Ovary (tissue), 10 donors: Measurements from ENCODE around the gene KCNJ4. TPM values are rescaled to one million over a fixed set of nuclear protein-coding genes. Genes with fewer than 3 reads are reported as not detected.

Source experiments
- DNase-seq, 5 donors: peaks; one replicate each; pipeline ENCODE4 v3.0.0-alpha.2; 2019 to 2020
- H3K27ac ChIP-seq, 2 donors: fragments of 200-600 bp; one replicate each; pipeline versions ENCODE4 v1.5.1 to v1.8.0; 2019 to 2022
- H3K27me3 ChIP-seq: fragments of 200-600 bp; one replicate; pipeline ENCODE4 v1.8.0; 2022
- H3K36me3 ChIP-seq: fragments of 200-600 bp; sonication (generic); one replicate; pipeline ENCODE4 v1.5.1; 2019
- H3K4me1 ChIP-seq: one replicate; pipeline ENCODE4 v1.8.1; 2013; ENCODE audit warnings: mild to moderate bottlenecking, moderate library complexity; ENCODE audit not compliant: insufficient read depth
- H3K4me3 ChIP-seq: fragments of 200-600 bp; sonication (generic); one replicate; pipeline ENCODE4 v1.5.1; 2017
- H3K9me3 ChIP-seq, 2 donors: fragments of 200-600 bp in 1 of 2; sonication (generic) in 1 of 2; one replicate each; pipeline versions ENCODE4 v1.5.1 to v1.8.1; 2013 to 2019; ENCODE audit warnings: mild to moderate bottlenecking in 1 of 2, moderate library complexity in 1 of 2
- EP300 ChIP-seq: sonication (generic); formaldehyde crosslinking; IDR thresholded peaks from one replicate; pipeline ENCODE4 v1.6.1; 2017; ENCODE audit warnings: antibody characterized with exemption
- POLR2A ChIP-seq: fragments of 450-650 bp; IDR thresholded peaks from one replicate; pipeline ENCODE4 v1.6.1; 2017; ENCODE audit warnings: antibody characterized with exemption, mild to moderate bottlenecking, moderate library complexity
- WGBS, 3 donors: extraction: QIAGEN DNeasy Blood & Tissue Kit in 1 of 3; methylation state at CpG; one replicate each; pipeline versions ENCODE4 v1.1.5 to v1.1.7; 2013 to 2017; 5-methylcytosine and 5-hydroxymethylcytosine counted together
- intact Hi-C, 4 donors: fragments of 100-400 bp; cut with DNase I; formaldehyde crosslinking; loops; one replicate each; pipeline versions ENCODE4 v1.11.0 to v1.15.1; 2022 to 2023
- long read RNA-seq, 3 donors: library from polyadenylated mRNA in 2 of 3; unstranded in 2 of 3; transcript quantifications; one replicate each; pipeline ENCODE4 v2.0.0 and lab custom pipeline, GENCODE V29; 2021 to 2026
- polyA plus RNA-seq, 2 donors: library from polyadenylated mRNA; stranded (reverse); fragments of 200-250 nt in 1 of 2; fragments of 350-450 nt in 1 of 2; fragmentation: Illumina TruSeq in 1 of 2; extraction: RNeasy Lipid Tissue Mini Kit (QIAGEN cat#74804) in 1 of 2; gene quantifications; one replicate each; pipeline ENCODE4 v1.2.3, GENCODE V29; 2013 to 2014
- total RNA-seq, 7 donors: library from RNA; depleted of rRNA in 2 of 7; stranded (reverse); fragments of >200 nt in 2 of 7; fragmentation: NEBNext Ultra II Directional in 3 of 7; extraction: Animal tissue kit (Norgen Biotek cat#: 25700) in 3 of 7; gene quantifications; one replicate each; pipeline versions ENCODE4 v1.1.0 to v1.2.4, GENCODE V29; 2016 to 2023
- TF ChIP-seq, protein P1 (sequence below), 3 donors: fragments of 450-650 bp in 2 of 3; fragments of 200-600 bp in 1 of 3; IDR thresholded peaks; one replicate each; pipeline versions ENCODE4 v1.5.1 to v1.8.0; 2016 to 2022; ENCODE audit warnings: antibody characterized with exemption in 3 of 3, mild to moderate bottlenecking in 1 of 3
- donor health status: DM: no; HTN: no; CAD: no; lungs with moderate emphysema.
- donor health status: DM: no; HTN: no; CAD: no.
- donor health status: Bipolar disorder and iron deficiency.
- donor health status: DM: yes; HTN: yes; CAD: no.
- donor health status: DM: no; HTN: no; CAD: no.
- donor health status: DM: yes; HTN: yes; CAD: no.

The KCNJ4 gene
- total RNA-seq: under 1 TPM in 1 of 7 donors, not detected in 6; 0.62 TPM
- under 1 TPM in 1 of 2 donors, not detected in 1; 0.02 TPM for polyA plus RNA-seq
- long read RNA-seq, donor 1: 0 reads
- long read RNA-seq, donor 2: 0 reads
- long read RNA-seq, donor 3: 0 reads

DNA sequence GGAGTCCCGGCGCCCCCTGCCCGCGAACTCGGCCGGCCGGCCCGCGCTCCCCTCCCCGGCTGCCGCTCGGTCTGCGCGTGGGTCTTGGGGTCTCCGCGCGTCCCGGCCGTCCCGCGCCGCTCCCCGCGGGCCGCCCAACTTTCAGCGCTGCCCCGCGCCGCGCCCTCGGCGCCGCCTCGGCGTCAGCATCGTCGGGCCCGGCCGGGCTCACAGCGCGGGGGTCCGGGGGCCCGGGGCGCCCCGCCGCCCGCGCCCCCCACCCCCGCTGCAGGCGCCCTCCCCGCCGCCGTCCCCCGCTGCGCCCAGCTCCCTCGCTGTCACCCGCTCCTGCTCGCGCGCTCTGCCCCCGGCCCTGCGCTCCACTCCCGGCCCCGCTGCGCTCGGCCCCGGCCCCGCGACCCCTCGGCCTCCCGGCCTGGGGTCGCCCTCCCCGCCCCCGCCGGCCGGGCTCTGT is at the start of gene KCNJ4:
KCNJ4 (minus strand) TSS at position 124 of the 454 bp plus-strand sequence. CDS start 27,067 bp downstream, outside the sequence.
- Histone ChIP-seq H3K4me3 (peak within 1 kb of the TSS; percentile 25), H3K27me3 (no peaks in the 10 kb centered on the region), H3K36me3 (no peaks in the 10 kb centered on the region), H3K27ac (no peak within 1 kb of the TSS), H3K4me1 (peaks cover 2% of the 10 kb centered on the region), H3K9me3 (no peaks in the 10 kb centered on the region)
- no peak for DNase-seq
- no peak for TF ChIP-seq POLR2A
- TF ChIP-seq EP300: no peak
- TF ChIP-seq, protein P1, sequence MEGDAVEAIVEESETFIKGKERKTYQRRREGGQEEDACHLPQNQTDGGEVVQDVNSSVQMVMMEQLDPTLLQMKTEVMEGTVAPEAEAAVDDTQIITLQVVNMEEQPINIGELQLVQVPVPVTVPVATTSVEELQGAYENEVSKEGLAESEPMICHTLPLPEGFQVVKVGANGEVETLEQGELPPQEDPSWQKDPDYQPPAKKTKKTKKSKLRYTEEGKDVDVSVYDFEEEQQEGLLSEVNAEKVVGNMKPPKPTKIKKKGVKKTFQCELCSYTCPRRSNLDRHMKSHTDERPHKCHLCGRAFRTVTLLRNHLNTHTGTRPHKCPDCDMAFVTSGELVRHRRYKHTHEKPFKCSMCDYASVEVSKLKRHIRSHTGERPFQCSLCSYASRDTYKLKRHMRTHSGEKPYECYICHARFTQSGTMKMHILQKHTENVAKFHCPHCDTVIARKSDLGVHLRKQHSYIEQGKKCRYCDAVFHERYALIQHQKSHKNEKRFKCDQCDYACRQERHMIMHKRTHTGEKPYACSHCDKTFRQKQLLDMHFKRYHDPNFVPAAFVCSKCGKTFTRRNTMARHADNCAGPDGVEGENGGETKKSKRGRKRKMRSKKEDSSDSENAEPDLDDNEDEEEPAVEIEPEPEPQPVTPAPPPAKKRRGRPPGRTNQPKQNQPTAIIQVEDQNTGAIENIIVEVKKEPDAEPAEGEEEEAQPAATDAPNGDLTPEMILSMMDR (IDR thresholded peaks at IDR 0.05): no peak
- WGBS, 3 donors: 1 to 3% (median 1%) methylated on average over 7 to 71 of the region's 76 CpGs
- intact Hi-C loops: no loop called here

GRCh38 chr22:38503021-38503420 is 48.0 kb upstream of the KCNJ4 start:
- Histone ChIP-seq H3K27me3 (no peaks in the 10 kb centered on the region), H3K4me1 (peaks cover 3% of the 10 kb centered on the region), H3K27ac (no peak overlapping the region), H3K9me3 (no peaks in the 10 kb centered on the region), H3K4me3 (peak overlapping the region; percentile 13), H3K36me3 (no peaks in the 10 kb centered on the region)
- TF ChIP-seq POLR2A (no peak), EP300 (no peak)
- TF ChIP-seq, protein P1 (IDR thresholded peaks at IDR 0.05): no peak
- 21 to 34% (median 26%) methylated on average over 4 of the region's 4 CpGs for WGBS, 3 donors
- DNase-seq: no peak
- intact Hi-C loops: loop anchor here in 1 of 4 donors (10.0 kb wide), 2 partner anchors 62 to 188 kb away; partner anchors contain the start of gene CSNK1E

DNA sequence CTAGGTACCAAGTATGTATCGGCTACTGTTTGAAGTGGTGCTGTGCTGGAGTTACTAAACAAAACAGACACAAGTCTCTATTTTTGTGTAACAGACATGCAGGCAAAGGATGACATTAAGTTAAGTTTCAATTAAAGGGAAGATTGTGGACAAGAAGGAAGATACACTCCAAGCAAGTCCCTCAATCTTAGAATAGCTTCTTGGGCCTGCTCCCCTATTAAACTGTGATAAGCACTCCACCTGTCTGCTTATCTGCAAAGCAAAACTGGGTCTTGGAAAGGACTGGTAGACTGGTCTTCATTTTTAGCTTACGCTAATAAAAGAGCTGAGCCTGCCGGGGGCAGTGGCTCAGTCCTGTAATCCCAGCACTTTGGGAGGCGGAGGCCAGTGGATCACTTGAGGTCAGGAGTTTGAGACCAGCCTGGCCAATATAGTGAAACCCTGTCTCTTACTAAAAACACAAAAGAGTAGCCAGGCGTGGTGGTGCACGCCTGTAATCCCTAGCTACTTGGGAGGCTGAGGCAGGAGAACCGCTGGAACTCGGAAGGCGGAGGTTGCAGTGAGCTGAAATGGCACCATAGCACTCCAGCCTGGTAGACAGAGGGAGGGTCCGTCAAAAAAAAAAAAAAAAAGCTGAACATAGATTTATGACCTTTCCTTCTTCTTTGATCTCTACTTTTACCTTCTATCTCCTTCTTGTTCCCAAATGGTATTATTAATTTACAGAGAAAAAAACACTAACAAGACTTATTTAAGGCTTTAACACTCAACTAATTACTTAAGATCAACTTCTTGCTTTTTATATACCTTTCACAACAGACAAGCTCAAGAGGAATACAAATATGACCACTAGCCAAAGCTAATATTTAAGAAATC is 47.0 kb upstream of the KCNJ4 start:
- Histone ChIP-seq H3K36me3 (no peaks in the 10 kb centered on the region), H3K4me3 (no peak overlapping the region), H3K27me3 (no peaks in the 10 kb centered on the region), H3K9me3 (no peaks in the 10 kb centered on the region), H3K27ac (no peak overlapping the region), H3K4me1 (peaks cover 3% of the 10 kb centered on the region)
- TF ChIP-seq POLR2A: no peak
- TF ChIP-seq, protein P1 (IDR thresholded peaks at IDR 0.05): no peak
- no peak for TF ChIP-seq EP300
- intact Hi-C loops: loop anchor here in 1 of 4 donors (10.0 kb wide), 2 partner anchors 63 to 187 kb away; partner anchors contain the start of gene CSNK1E
- WGBS, 3 donors: 72 to 79% (median 75%) methylated on average over 10 of the region's 10 CpGs
- no peak for DNase-seq

DNA sequence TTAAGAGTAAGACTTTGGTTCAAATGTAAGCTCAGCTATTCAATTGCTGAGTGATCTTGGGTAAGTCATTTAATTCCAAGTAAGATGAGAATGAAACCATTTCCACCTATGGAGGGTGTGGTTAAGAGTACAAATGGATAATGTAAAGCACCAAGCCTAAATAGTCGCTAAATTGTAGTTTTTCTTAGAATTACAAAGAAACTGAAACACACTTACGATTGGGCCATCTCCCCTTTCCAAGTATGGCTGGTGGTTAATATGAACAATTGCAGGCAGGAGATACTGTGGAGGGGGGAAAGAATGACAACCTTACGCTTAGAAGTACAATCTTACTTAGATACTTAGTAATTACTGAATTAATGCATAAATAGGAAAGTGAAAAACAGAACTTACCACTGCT is 42.9 kb upstream of the KCNJ4 start:
- H3K9me3 ChIP-seq: no peaks in the 10 kb centered on the region
- no peak for TF ChIP-seq POLR2A
- no peak for TF ChIP-seq EP300
- TF ChIP-seq, protein P1 (IDR thresholded peaks at IDR 0.05): no peak
- DNase-seq: no peak
- H3K4me3 ChIP-seq: no peak overlapping the region
- H3K27ac ChIP-seq: no peak overlapping the region
- H3K36me3 ChIP-seq: no peaks in the 10 kb centered on the region
- H3K4me1 ChIP-seq: peaks cover 3% of the 10 kb centered on the region
- WGBS, 3 donors: 85 to 90% (median 87%) methylated on average over 3 of the region's 3 CpGs
- intact Hi-C loops: no loop called here
- H3K27me3 ChIP-seq: no peaks in the 10 kb centered on the region
